GM12872 (cell line): ENCODE measurements around the gene EXOC3L4.

Source experiments
- TF ChIP-seq, protein P1 (sequence below): IDR thresholded peaks from 3 replicates; pipeline ENCODE4 v1.5.1; 2011; ENCODE audit warnings: low read depth, mild to moderate bottlenecking, low read length, moderate library complexity; ENCODE audit not compliant: insufficient read depth

Gene EXOC3L4

DNA sequence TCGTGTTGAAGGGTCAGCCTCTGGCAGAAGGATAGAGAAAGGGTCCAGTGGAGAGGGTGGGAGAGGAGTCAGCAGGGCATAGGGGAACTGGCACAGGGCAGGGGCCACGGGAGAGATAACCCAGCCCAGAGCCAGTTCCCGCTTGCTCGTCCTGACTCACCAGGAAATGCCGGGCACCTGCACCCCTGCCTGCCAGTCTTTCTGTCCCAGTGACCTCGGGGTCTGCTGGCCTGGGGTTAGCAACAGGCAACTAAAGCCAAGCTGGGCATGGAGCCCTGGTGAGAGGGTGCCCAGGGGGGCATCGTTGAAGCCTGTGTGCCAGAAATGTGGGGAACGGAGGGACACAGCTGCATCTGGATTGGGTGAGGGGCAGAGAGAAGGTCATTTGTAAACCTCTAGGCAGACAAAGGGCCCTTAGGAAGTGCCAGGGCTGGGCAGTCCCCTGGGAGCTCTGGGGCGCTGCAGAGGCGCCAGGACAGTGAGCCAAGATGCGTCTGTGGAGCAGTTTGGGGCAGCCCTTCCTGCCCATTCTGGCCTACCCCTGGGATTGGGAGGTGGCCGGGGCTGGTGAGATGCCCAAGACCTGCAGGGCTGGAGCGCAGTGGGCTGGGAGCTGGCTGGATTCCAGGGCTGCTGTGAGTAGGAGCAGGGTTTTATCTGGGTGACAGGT, 34.2 kb downstream of the EXOC3L4 start:
- TF ChIP-seq, protein P1, sequence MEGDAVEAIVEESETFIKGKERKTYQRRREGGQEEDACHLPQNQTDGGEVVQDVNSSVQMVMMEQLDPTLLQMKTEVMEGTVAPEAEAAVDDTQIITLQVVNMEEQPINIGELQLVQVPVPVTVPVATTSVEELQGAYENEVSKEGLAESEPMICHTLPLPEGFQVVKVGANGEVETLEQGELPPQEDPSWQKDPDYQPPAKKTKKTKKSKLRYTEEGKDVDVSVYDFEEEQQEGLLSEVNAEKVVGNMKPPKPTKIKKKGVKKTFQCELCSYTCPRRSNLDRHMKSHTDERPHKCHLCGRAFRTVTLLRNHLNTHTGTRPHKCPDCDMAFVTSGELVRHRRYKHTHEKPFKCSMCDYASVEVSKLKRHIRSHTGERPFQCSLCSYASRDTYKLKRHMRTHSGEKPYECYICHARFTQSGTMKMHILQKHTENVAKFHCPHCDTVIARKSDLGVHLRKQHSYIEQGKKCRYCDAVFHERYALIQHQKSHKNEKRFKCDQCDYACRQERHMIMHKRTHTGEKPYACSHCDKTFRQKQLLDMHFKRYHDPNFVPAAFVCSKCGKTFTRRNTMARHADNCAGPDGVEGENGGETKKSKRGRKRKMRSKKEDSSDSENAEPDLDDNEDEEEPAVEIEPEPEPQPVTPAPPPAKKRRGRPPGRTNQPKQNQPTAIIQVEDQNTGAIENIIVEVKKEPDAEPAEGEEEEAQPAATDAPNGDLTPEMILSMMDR: no peak

GRCh38 chr14:103129301-103130016, 34.9 kb downstream of the EXOC3L4 start:
- TF ChIP-seq, protein P1: no peak

DNA sequence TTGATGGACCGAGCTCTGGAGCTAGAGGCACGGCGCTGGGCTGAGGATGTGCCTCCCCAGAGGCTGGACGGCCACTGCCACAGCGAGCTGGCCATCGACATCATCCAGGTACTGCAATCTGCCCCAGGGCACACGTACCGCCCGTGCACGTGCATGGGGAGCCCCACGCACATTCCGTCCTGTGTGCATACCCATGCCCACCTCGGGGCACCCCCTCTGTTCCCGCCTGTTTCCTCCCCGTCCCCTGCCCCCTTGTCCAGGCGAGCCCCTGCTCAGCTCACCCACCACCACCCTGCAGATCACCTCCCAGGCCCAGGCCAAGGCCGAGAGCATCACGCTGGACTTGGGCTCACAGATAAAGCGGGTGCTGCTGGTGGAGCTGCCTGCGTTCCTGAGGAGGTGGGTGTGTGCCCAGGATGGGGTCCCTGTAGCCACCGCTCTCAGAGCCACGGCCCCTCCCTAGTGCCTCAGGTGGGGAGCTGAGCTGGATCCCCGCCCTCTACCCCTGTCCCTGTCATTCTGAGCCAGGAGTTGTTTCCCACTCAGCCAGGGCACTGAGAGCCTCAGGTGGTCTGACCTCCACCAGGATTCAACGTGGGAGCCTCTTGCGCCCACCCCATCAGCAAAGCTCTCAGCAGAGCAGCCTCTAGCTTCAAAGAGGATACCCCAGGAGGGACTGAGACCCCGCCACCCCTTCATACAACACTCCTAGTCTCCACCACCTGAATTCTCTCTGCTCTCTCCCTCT, 35.7 kb downstream of the EXOC3L4 start:
- TF ChIP-seq, protein P1: no peak

DNA sequence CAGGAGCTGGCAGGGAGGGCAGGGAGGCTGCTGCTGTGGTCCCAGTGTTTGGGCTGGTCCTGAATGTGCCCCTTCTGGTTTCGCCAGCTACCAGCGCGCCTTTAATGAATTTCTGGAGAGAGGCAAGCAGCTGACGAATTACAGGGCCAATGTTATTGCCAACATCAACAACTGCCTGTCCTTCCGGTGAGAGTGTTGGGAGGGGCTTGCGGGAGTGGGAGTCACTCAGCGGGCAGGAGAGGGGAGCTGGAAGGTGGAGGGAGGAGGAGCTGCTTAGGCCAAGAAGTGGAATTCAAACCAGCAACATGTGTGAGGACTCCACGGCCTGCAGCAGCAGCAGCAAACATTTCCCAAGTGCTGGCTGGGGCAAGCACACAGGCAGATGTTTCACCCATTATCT, 36.4 kb downstream of the EXOC3L4 start:
- TF ChIP-seq, protein P1: no peak

DNA sequence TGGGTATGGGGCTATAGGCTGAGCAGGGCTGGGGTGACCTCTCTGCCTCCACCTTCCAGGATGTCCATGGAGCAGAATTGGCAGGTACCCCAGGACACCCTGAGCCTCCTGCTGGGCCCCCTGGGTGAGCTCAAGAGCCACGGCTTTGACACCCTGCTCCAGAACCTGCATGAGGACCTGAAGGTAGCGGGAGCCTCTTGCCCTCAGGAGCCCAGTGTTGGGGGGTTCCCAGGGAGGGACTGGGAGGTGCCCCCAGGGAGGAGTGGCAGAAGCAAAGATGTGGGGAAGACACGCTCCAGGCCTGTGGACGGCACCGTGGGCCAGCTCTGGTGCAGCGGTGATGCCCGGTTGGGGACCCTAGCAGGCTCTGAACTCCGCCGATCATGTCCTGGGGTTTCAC, 37.1 kb downstream of the EXOC3L4 start:
- TF ChIP-seq, protein P1: no peak

DNA sequence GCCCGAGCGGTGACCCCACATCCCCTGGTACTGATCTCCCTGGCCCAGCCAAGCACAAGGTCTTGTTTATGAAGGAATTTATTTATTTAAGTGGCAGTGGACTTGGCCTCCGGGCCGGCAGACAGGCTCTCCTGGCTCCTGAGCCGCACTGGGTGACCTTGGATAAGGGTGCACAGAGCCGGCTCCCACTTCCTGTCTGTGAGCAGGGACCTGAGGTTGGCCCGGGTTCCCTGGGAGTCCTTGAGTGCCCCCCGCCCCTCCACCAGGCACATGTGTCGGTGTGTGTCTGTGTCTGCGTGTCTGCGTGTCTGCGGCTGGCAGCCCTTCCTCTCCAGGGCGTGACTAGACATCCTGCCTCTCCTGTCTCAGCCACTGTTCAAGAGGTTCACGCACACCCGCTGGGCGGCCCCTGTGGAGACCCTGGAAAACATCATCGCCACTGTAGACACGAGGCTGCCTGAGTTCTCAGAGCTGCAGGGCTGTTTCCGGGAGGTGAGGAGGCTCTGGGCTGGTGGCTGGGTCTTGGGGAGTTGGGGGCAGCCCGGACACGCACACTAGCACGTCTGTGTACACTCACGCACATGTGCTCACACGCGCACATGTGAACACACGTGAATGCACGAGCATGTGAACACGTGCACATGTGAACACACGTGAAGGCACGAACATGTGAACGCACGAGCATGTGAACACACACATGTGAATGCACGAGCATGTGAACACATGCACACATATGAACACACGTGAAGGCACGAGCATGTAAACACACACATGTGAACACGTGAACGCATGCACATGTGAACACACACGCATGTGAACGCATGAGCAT, 38.1 kb downstream of the EXOC3L4 start:
- TF ChIP-seq, protein P1: no peak
